Smooth muscle cell of bladder (primary cell): ENCODE results near the gene TCHHL1. TPM values are rescaled to one million over a fixed set of nuclear protein-coding genes. Genes with fewer than 3 reads are reported as not detected.

Source experiments
- total RNA-seq: library from RNA; depleted of rRNA; stranded (reverse); fragments of >200 nt; gene quantifications from 2 replicates; pipeline ENCODE4 v1.2.3, GENCODE V29; 2014

Gene TCHHL1
- not detected in 2 replicates for total RNA-seq

GRCh38 chr1:152089014-152089674, at the start of gene TCHHL1:
Gene TCHHL1, minus strand, starts transcription at chr1:152089064. Its CDS starts 921 bp downstream, at chr1:152088143.

GRCh38 chr1:152115344-152115743, 26.5 kb upstream of the TCHHL1 start, which contains the start of gene TCHH:
Gene TCHH, minus strand, starts transcription at chr1:152115444. Its CDS starts 1,364 bp downstream, at chr1:152114080.

GRCh38 chr1:152036267-152037216, 52.3 kb downstream of the TCHHL1 start, which contains the start of gene S100A11:
Gene S100A11, minus strand, starts transcription at chr1:152037004. Its CDS starts 89 bp downstream, at chr1:152036915.

Other genes starting within 250 kb of the TCHHL1 start
- gene C2CD4D, start 249.2 kb downstream of the TCHHL1 start, total RNA-seq = not detected in 2 replicates
- not detected in 2 replicates for gene THEM5, start 235.4 kb downstream of the TCHHL1 start, total RNA-seq
- 7.6 and 8.7 TPM in 2 replicates for gene THEM4, start 179.6 kb downstream of the TCHHL1 start, total RNA-seq
- 119 and 133 TPM in 2 replicates for gene S100A10, start 95.2 kb downstream of the TCHHL1 start, total RNA-seq
- gene S100A11, start 52.1 kb downstream of the TCHHL1 start, total RNA-seq = 28.8 and 30.6 TPM in 2 replicates
- under 0.01 TPM in 2 replicates for gene TCHH, start 26.4 kb upstream of the TCHHL1 start, total RNA-seq
- gene RPTN, start 70.2 kb upstream of the TCHHL1 start, total RNA-seq = not detected in 2 replicates
- gene HRNR, start 135.1 kb upstream of the TCHHL1 start, total RNA-seq = under 0.01 TPM in 2 replicates
- under 0.01 TPM in 2 replicates for gene FLG, start 236.2 kb upstream of the TCHHL1 start, total RNA-seq